HUDEP-2 (cell line): ENCODE results near the gene FAM117B.
"Not testable (repeated sequence)": the region's sequence is repeated elsewhere in the genome, so short reads cannot be mapped to it uniquely, and the experiment has no call there.

ENCODE experiments used
- DNase-seq, 76 experiments: peaks; one replicate each; lab custom pipeline; 2025; ENCODE audit not compliant: unreplicated experiment in 76 of 76; lab: John Stamatoyannopoulos, UW

FAM117B gene

DNA sequence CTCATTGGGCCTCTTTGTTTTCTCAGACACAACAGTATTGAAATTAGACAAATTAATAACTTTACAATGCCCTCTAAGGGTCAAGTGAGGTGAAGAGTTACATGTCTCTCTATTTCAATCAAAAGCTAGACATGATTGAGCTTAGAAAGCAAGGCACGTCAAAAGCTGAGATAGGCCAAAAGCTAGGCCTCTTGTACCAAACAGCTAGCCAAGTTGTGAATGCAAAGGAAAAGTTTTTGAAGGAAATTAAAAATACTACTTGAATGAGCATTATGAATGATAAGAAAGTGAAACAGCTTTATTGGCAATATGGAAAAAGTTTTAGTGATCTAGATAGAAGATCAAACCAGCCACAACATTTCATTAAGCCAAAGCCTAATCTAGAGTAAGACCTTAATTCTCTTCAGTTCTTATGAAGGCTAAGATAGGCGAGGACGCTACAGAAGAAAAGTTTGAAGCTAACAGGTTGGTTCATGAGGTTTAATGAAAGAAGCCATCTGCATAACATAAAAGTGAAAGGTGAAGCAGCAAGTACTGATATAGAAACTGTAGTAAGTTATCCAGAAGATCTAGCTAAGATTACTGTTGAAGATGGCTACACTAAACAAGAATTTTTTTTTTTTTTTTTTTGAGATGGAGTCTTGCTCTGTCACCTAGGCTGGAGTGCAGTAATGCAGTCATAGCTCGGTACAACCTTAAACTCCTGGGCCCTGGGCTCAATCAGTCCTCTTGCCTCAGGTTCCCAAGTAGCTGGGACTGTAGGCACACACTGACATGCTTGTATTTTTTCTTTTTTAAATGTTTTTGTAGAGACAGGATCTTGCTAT, 65.5 kb downstream of the FAM117B start:
- DNase-seq, result no peak

DNA sequence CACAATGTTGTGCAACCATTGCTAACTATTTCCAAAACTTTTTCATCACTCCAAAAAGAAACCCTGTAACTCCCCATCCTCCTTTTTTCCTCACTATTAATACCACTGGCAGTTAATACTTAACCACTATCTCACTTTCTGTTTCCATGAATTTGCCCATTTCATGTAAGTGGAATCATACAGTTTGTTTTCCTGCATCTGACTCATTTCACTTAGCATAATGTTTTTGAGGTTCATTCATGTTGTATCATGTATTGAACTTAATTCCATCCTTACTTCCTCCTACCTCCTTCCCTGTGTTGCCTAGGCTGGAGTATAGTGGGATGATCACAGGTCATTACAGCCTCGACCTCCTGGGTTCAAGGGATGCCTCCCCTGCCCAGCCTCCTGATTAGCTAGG, 68.3 kb downstream of the FAM117B start:
- DNase-seq, result no peak

DNA sequence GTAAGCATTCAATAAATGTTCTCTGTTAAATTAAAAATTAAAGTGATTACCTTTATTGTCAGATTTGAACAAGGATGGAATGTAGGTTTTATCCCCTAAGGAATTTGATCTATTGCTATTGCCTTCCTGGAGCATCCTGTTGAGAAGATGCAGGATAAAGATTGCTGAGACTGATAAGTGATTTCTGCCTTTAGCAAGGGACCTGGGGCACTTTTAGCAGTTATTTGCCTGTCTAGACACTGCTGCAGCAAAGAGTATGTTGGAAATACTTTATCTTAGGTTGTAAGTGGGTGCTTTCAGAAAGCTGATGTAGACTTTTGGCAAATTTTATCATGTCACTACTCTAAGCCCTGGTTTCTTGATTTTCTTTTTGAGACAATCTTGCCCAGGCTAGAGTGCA, 69.5 kb downstream of the FAM117B start:
- no peak for DNase-seq

DNA sequence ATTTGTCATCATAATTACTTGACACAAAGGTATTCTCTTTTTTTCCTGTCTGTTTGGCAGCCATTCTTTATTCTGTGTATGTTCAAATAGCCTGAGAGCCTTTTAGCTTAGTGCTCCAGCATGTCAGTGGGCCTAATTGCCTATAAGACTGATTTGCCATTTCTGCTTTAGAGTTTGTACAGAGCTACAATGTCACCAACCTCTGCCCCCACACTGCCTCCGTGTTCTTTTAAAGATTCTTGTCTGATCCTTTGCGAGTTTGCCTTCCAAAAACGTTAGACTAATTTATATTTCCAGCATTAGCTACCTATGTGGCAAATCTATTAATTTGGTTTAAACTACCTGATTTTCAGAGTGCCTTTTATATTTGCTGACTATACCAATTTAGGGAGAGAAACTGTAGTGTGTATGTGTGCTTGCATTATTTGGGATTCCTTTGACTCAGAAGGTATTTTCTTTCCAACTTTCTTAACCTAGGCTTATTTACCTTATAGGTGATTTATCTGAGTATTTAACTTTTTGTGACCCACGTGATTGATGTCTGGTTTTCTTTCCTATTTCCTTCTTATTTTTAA, 70.8 kb downstream of the FAM117B start:
- no peak for DNase-seq

DNA sequence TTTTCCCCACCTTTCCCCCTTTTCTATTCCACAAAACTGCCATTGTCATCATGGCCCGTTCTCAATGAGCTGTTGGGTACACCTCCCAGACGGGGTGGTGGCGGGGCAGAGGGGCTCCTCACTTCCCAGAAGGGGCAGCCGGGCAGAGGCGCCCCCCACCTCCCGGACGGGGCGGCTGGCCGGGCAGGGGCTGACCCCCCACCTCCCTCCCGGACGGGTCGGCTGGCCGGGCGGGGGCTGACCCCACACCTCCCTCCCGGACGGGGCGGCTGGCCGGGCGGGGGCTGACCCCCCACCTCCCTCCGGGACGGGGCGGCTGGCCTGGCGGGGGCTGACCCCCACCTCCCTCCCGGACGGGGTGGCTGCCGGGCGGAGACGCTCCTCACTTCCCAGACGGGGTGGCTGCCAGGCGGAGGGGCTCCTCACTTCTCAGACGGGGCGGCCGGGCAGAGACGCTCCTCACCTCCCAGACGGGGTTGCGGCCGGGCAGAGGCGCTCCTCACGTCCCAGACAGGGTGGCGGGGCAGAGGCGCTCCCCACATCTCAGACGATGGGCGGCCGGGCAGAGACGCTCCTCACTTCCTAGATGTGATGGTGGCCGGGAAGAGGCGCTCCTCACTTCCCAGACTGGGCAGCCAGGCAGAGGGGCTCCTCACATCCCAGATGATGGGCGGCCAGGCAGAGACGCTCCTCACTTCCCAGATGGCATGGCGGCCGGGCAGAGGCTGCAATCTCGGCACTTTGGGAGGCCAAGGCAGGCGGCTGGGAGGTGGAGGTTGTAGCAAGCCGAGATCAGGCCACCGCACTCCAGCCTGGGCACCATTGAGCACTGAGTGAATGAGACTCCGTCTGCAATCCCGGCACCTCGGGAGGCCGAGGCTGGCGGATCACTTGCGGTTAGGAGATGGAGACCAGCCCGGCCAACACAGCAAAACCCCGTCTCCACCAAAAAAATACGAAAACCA, 80.5 kb downstream of the FAM117B start:
- not testable (repeated sequence) for DNase-seq

DNA sequence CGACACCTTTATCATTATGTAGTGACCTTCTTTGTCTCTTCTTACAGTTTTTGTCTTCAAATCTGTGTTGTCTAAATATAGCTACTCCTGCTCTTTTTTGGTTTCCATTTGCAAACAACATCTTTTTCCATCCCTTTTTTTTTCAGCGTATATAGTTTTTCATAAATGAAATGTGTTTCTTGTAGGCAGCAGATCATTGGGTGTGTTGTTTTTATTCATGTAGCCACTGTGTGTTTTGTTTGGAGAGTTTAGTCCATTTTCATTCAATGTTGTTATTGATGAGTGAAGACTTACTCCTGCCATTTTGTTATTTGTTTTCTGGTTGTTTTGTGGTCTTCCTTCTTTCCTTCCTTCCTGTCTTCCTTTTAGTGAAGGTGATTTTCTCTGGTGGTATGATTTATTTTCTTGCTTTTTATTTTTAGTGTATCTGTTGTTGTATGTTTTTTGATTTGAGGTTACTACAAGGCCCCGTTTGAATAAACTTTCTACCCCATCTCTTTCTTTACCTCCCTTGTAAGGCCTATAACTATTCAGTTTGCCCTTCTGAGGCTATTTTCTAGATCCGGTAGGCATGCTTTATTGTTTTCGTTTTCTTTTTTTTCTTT, 81.4 kb downstream of the FAM117B start:
- DNase-seq, result no peak

DNA sequence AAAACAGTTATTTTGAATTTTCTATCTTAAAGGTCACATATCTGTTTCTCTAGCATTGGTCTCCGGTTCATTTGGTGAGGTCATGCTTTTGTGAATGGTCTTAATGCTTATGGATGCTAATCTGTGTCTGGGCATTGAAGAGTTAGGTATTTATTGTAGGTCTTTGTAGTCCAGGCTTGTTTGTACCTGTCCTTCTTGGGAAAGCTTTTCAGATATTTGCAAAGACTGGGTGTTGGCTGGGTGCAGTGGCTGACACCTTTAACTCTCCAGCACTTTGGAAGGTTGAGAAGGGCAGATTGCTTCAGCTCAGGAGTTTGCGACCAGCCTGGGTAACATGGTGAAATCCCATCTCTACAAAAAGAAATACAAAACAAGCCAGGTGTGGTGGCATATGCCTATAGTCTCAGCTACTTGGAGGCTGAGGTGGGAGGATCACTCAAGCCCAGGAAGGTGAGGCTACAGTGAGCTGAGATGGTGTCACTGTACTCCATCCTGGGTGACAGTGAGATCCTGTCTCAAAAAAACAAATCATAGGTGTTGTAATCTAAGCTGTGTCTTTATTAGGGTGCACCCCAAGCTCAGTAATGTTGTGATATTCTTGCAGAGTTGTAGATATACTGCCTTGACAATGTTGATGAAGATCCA, 82.3 kb downstream of the FAM117B start:
- no peak for DNase-seq

DNA sequence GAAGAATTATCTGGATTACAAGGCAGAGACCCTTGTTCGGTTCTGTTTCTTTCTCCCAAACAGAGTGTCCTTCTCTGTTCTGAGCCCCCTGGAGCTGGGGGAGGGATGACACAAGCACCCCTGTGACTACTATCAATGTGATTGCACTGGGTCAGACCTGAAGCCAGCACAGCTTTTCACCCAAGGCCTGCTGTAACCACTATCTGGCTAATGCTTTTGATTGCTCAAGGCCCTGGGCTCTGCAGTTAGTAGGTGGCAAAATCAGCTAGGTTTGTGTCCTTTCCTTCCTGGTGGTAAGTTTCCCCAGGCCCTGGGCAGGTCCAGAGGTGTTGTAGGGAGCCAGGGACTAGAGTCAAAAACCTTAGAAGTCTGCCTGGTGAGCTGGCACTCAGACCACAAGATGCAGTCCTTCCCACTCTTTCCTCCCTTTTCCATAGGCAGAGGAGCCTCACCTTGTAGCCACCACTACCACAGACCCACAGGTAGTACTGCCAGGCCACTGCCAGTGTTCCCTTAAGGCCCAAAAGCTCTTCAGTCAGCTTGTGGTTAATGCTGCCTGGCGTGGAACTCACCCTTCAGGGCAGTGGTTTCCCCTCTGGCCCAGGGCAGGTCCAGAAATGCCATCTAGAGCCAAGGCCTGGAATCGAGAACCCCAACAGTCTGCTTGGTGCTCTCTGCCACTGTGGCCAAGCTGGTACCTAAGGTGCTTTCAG, 83.0 kb downstream of the FAM117B start:
- peak in 3 of 76 experiments; percentile 2 to 28 (median 5) for DNase-seq

DNA sequence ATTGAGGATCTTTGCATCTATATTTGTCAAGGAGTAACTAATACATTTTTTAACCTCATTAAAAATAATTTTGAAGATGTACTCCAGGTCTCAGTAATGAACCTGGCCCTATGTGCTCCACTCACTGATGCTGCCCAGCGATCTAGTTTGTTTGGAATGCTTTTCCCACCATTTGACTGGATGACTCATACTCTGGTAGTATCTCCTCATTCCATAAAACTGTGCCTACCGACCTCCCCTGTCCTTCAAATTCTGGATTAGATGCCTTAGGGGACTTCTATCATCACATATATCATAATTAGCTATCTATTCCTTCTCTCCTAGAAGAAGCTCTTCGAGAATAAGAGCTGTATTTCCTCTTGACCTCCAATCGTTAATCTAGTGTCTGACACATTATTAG, 83.8 kb downstream of the FAM117B start:
- no peak for DNase-seq

DNA sequence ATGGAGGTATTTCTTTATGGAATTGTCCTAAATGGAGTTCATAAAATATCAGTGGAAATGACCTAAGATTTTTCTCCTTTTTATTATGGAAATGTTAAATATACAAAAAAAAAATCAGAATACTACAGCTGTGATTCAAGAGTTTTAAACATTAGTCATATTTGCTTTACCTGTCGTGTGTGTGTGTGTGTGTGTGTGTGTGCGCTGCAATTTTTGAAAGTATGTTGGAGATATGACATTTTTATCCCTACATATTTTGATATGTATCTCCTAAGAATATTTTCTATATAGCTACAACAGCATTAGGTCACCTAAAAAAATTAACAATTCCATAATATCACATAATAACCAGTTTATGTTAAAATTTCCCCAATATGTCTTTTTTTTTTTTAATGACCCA, 85.5 kb downstream of the FAM117B start:
- no peak for DNase-seq

DNA sequence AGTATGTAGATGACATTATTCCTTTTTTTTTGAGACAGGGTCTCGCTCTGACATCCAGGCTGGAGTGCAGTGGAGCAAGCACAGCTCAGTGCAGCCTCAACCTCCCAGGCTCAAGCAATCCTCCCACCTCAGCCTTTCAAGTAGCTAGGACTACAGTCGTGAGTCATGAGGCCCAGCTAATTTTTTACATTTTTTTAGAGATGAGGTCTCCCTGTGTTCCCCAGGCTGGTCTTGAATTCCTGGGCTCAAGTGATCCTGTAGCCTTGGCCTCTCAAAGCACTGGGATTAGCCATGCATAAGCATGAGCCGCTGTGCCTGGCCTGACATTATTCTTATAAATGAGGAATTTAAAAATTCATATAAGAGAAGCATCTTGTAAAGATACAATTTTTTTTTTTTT, 86.9 kb downstream of the FAM117B start:
- DNase-seq, result no peak

DNA sequence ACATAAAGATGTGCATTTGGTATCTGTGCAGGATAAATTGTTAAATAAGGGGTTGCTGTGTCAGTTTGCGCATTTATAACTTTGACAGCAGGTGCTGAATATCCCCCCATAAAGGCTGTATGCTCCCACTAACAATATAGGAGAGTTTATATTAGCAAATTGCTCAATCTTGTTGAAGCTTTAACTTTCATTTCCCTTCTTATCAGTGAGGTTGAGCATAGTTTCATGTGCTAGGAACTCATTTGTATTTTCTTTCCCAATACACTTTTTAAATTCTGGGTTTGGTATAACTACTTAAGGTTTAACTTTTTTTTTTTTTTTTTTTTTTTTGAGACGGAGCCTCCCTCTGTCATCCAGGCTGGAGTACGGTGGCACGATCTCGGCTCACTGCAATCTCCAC, 89.0 kb downstream of the FAM117B start:
- DNase-seq, result no peak

DNA sequence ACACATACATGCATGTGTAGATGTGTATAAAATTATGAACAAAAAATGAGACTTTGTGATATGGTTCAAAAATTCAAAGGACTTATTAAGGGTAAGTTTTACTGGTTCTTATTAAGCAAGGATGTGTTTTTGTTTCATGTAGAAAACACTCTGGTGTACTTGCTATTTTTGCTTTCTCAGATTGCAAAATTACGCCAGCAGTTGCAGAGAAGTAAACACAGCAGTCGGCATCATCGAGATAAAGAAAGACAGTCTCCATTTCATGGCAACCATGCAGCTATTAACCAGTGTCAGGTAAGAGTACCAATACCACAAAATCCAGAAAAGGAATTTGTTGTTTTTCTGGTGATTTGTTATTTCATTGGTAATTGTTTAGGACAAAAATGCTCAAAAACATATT, 91.3 kb downstream of the FAM117B start:
- no peak for DNase-seq

DNA sequence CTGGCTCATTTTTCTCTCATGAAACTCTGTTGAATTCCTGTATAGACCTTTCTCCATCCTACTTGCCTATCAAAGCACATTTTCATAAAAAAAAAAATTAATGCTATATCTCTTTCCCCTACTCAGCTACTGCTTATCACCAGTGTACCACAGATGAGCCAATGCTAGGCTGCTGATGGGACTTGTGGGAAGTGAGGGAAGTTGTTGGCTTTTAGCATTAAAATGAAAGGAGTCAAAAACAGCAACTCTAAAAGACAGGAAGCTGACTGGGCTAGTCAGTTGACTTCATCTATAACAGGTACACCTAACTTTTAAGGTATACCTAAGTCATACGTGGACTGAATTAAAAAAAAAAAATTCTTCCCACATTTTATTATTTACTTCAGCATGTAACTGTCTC, 102.1 kb downstream of the FAM117B start:
- DNase-seq, result no peak

DNA sequence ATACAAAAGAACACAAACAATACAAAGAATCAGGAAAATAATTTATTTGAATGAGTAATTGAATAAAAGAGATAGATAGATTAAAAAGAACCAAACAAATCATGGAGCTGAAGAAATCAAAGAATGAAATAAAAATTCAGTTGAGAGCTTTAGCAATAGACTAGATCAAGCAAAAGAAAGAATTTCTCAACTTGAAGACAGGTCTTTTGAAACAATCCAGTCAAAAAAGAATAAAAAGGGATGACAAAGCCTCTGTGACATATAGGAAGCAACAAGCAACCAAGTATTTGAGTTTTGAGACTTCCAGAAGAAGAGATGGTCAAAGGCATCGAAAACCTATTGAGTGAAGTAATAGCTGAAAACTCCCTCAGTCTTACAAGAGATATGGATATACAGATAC, 108.8 kb downstream of the FAM117B start:
- DNase-seq, result no peak

DNA sequence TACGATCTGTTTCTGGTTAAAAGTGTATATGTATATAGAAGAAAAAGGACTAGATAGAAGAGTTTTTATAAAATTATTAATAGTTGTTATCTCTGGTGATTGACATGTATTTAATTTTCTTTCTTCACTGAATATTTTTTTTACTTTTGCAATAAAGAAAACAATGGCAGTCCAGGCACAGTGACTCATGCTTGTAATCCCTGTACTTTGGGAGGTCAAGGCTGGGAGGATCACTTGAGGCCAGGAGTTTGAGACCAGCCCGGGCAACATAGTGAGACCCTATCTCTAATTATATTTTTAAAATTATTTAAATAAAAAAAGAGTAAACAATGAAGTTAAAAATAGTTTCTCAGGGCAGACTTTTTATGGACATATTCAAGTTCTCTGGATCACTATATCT, 114.7 kb downstream of the FAM117B start:
- no peak for DNase-seq

DNA sequence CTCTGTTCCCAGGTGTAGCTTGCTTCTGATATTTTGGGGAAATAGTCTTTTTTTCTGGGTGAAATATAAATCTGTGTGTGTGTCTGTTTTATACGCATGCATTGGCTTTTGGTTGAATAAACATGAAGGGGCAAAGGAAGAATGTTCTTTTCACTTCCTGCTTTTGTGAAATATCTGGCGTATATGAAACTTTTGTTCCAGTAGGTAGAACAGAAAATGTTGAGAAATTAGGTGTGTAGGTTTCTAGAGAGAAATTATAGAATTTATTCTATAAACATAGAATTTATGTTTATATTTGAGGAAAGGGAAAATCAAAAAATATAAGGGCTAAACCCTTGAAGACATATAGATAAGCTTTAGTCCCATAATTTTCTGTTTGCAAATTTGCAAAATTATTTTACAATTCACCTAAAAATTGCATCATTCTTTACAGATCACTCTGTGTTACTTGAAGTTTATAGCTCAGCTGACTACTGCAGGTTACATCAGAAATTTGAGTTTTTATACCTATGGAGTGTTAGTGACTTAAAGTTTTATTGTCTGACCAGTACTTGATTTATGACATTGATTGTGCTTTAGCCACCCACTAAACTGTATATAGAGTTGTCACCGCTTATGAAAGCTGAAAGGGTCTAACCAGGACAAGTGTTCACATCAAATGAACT, 116.1 kb downstream of the FAM117B start:
- DNase-seq, result no peak

DNA sequence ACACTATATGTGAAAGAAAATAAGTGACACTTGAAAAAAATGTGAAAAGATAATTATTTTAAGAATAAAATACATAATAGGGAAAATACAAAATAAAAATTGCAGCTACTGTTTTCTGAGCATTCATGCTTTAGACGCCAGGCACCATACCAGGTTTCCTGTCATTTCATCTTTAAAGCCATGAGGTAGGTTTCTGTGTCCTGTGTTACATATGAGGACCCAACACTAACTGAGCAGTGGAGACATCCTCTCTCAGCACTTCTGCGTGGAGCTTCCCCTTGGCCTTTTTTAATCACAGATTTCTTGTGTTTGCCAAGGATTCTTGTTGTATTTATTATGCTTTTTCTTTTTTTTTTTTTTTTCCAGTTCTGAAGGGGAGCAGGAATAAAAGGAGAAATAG, 117.3 kb downstream of the FAM117B start:
- DNase-seq, result no peak

DNA sequence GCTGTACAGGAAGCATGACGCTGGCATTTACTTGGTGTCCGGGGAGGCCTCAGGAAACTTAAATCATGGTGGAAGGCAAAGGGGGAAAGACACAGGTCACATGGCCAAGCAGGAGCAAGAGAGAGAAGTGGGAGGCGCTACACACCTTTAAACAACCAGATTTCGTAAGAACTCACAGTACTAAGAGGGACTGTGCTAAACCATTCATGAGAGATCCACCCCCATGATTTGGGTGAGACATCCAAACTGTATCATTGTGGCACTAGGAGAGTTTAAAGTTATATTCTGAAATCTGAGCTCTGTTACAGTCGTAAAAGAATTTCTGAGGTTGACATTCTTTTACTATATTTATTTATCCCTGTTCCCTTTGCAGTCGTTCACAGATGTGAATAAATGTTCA, 120.2 kb downstream of the FAM117B start:
- DNase-seq, result no peak
